Stimulated activated CD4-positive, alpha-beta T cell treated with anti-CD3 and anti-CD28 coated beads, Interleukin-12 subunit alpha, Interleukin-12 subunit beta, amount 100 ng/mL, for 4 hours (primary cell): ENCODE measurements around the gene ATP8B4.

ENCODE experiments used
- DNase-seq: peaks from one replicate; pipeline ENCODE4 v3.0.0-alpha.2; 2020

ATP8B4 gene

DNA sequence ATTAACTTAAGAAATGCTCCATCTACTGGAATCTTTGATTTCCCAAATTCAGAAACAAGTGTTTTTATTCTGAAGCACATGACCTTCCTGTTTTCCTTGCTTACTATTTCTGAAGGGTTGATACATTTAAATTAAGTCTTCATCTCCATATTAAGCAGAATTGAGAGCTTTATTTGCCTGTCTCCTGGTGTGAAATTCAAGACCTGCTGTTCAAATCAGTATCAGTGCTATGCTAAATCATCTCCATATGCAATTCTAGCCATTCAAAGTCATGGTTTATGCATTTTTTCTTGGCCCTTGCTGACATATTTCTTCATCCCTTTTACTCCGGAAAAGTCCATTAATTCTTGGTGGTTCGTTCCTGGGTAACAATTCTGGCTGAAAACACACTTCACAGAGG lies 195.4 kb downstream of the ATP8B4 start:
- DNase-seq: no peak

GRCh38 chr15:49919034-49919433 lies 200.0 kb downstream of the ATP8B4 start:
- no peak for DNase-seq

DNA sequence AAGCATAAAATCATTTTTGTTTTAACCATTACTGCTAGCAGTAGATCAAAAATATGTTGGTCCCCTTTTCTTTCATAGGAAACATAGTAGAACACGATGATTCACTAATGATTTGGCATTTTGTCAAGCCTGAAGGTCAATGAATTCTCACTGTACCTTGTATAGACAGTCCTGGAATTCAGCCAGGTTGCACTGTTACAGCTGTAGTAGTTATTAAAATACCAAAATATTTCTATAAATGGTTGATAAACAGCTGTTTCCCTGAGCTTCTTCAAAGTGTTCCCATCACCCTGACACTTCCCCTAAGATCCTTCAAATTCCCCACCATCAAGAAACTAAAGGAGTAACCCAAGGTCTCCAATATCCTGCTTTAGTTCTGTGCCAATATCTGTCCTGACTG lies 200.9 kb downstream of the ATP8B4 start:
- no peak for DNase-seq

GRCh38 chr15:49916998-49917397 lies 202.0 kb downstream of the ATP8B4 start:
- no peak for DNase-seq

DNA sequence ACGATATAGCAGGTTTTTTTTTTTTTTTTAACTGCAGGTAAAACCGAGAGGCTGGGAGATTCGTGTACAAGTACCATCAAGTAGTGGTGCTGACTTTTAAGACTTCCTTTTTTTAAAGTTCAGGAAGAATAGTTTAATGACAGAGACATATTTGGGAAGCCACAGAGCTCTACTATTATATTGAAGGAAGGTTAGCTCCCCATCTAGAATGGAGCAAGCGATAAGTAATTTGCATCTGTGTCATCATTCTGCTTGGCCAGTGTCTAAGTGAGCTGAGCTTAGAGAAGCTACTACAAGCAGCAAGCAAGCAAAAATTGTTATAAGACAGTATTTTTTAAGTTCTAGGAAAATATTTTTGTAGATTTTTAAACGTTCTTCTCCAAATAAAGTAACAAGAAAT lies 203.2 kb downstream of the ATP8B4 start:
- DNase-seq: no peak

DNA sequence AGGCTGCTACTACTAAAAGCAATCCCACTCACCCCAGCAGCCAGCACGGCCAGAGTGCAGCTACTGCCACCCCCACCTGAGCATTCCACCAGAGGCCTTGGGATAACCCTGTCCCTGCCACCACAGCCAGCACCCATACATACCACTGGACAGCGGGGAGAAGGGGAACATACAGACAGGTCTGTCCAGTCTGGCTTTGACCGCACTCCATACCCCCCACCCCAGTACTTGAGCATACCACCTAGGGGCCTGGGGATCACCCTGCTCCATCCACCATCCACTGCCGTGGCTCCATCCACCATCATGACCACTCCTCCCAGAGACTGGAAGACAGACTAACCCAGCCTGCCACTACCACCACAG lies 210.1 kb downstream of the ATP8B4 start:
- DNase-seq: no peak

DNA sequence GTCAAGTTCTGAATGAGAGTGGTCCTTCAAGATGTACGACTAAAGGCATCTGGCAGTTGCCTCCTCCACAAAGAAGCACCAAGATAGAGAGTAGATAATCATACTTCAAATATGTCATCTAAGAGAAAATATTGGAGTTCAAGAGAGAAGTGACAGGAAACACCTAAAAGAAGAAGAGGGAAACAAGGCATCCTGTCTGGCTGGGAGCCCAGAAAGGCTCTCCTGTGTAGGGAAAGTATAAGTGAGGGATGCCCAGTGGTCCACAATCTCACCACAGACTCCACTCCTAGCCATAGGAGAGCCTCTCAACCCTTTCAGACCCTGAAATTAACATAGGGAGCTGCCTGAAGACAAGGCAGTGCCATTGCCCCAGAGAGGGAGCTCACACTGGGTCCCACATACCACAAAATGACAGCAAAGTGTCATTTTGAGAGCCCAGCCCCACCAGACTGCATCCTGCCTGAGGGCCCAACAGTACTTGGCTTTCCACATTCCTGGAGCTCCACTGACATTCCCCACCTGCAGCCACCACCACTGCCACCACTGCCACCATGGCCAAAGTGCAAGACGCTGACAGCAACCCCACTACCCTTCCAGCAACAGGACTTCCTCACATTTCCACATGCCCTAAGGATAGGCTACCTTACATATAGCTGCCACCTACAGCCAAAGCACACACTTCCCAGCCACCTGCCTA lies 210.6 kb downstream of the ATP8B4 start:
- DNase-seq: no peak

- DNase-seq: no peak
These were observed 212.1 kb downstream of the ATP8B4 start for GRCh38 chr15:49906966-49907365.

GRCh38 chr15:49905221-49905620 lies 213.8 kb downstream of the ATP8B4 start:
- DNase-seq: no peak

GRCh38 chr15:49904296-49904695 lies 214.7 kb downstream of the ATP8B4 start:
- DNase-seq: no peak

GRCh38 chr15:49902685-49903501 lies 216.1 kb downstream of the ATP8B4 start:
- DNase-seq: no peak

- no peak for DNase-seq
These were observed 216.9 kb downstream of the ATP8B4 start for GRCh38 chr15:49901996-49902684.

- no peak for DNase-seq
These were observed 217.7 kb downstream of the ATP8B4 start for GRCh38 chr15:49901321-49901720.

GRCh38 chr15:49900903-49901235 lies 218.2 kb downstream of the ATP8B4 start:
- DNase-seq: no peak

GRCh38 chr15:49900006-49900902 lies 218.8 kb downstream of the ATP8B4 start:
- DNase-seq: no peak

- DNase-seq: no peak
These were observed 220.3 kb downstream of the ATP8B4 start for GRCh38 chr15:49898575-49899283.

DNA sequence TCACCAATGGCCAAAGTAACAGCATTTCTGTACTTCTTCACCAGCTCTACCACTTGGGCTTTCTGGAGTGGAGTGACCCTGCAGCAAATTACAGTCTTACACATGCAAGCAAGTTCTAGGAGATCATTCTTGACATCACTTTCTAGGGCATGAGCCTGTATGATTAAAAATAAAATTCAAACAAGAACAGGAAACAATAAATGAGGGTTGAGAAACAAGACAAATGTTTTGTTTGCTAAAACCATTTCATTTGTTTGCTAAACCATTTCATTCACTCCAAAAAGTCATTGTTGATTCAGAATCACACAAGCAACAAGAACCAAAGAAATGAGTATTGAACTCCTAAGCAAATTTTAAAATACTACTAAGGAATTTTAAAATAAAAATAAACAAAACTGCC lies 220.9 kb downstream of the ATP8B4 start:
- DNase-seq: no peak

- no peak for DNase-seq
These were observed 223.4 kb downstream of the ATP8B4 start for GRCh38 chr15:49895347-49896223.

DNA sequence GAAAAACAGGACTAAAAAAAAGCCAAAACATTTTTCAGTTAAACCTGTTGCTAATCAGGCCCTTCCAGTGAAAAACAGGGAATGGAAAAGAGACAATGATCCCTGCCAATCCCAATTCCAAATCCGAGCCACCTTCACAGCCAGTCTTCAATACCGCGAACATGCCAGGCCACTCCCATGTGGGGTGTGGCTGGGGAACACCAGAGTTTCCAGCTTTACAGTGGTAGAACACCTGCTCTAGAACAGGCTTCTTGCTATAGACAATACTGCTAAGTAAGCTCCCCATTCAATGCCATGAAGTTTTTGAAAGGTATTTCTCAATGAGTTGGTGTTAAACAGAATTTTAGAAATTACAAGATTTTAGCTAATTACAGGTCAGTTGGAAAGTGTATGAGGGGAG lies 228.3 kb downstream of the ATP8B4 start:
- no peak for DNase-seq

GRCh38 chr15:49889536-49889935 lies 229.5 kb downstream of the ATP8B4 start:
- DNase-seq: no peak

DNA sequence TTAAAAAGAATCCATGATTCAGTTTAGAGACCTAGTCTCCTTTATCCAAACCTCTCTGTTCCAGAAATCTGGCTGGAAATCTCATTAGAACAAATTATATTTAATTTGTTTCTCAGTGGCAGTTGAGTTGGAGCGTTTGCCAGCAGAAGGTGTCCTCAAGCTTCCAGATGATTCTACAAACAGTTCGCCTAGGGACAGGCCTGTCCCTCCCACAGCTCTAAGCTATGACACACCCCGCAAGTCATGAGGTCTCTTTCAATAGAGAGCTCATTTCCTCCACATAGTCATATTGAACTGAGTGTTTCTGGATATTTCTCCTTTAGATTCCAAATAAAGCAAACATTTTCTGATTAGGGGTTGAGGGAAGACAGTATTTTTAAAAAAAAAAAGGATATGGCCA lies 230.3 kb downstream of the ATP8B4 start:
- DNase-seq: no peak
